Prostate gland (tissue), 2 donors: Measurements from ENCODE around the gene NELFB.

Source experiments
- POLR2A ChIP-seq: fragments of 450-650 bp; IDR thresholded peaks from one replicate; pipeline ENCODE4 v1.6.1; 2016; ENCODE audit warnings: antibody characterized with exemption, mild to moderate bottlenecking
- TF ChIP-seq, protein P1 (sequence below), 4 experiments: fragments of 200-600 bp in 2 of 4; fragments of 450-650 bp in 2 of 4; sonication (generic) in 2 of 4; IDR thresholded peaks; 1 replicate in 3 of 4; 2 replicates in 1 of 4; pipeline ENCODE4 v1.5.1; 2016 to 2019; ENCODE audit warnings: antibody characterized with exemption in 4 of 4, mild to moderate bottlenecking in 2 of 4, moderate library complexity in 2 of 4

DNA sequence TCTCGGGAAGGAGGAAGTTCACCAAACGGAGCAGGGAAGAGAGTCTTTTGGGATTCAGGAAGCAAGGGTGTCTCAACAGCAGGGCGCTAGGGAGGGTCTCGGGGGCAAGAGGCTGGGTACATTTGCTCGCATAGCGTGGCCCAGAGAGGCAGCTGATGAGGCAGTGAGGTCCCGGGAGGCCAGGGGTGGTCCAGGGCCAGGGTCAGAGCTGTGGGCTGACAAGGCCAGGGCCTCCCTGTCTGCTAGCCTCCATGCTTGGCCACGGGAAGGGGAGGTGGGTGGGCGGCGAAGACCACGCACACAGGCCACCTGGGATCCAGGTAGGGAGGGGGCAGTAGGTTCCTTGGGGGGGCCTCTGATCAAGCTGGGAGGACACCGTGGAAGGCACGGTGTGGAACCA lies 43.6 kb upstream of the NELFB start:
- TF ChIP-seq, protein P1, sequence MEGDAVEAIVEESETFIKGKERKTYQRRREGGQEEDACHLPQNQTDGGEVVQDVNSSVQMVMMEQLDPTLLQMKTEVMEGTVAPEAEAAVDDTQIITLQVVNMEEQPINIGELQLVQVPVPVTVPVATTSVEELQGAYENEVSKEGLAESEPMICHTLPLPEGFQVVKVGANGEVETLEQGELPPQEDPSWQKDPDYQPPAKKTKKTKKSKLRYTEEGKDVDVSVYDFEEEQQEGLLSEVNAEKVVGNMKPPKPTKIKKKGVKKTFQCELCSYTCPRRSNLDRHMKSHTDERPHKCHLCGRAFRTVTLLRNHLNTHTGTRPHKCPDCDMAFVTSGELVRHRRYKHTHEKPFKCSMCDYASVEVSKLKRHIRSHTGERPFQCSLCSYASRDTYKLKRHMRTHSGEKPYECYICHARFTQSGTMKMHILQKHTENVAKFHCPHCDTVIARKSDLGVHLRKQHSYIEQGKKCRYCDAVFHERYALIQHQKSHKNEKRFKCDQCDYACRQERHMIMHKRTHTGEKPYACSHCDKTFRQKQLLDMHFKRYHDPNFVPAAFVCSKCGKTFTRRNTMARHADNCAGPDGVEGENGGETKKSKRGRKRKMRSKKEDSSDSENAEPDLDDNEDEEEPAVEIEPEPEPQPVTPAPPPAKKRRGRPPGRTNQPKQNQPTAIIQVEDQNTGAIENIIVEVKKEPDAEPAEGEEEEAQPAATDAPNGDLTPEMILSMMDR (IDR thresholded peaks at IDR 0.05), result no peak
- TF ChIP-seq POLR2A, result no peak
